Astrocyte (in vitro differentiated cells and primary cell): ENCODE measurements around the gene PCDHGA3. TPM values are rescaled to one million over a fixed set of nuclear protein-coding genes. Genes with fewer than 3 reads are reported as not detected.

Experiments
- total RNA-seq: library from RNA; stranded (reverse); gene quantifications from 2 replicates; pipeline ENCODE4 v1.2.1, GENCODE V29; 2021

PCDHGA3 gene
- total RNA-seq, 1 donor from 2014 or later = 0.14 TPM

Other genes with a start within 250 kb of the PCDHGA3 start
- 44.3 and 50.7 TPM in 2 replicates for gene PCDHB2, start 249.2 kb upstream of the PCDHGA3 start, total RNA-seq
- 3.6 and 3.9 TPM in 2 replicates for gene PCDHB3, start 243.4 kb upstream of the PCDHGA3 start, total RNA-seq
- gene PCDHB4, start 222.0 kb upstream of the PCDHGA3 start, total RNA-seq = 1.0 and 1.1 TPM in 2 replicates
- 8.7 and 9.7 TPM in 2 replicates for gene PCDHB5, start 208.6 kb upstream of the PCDHGA3 start, total RNA-seq
- 0.50 and 0.70 TPM in 2 replicates for gene PCDHB6, start 193.8 kb upstream of the PCDHGA3 start, total RNA-seq
- 0.79 and 1.0 TPM in 2 replicates for gene PCDHB7, start 171.2 kb upstream of the PCDHGA3 start, total RNA-seq
- 4.9 and 5.3 TPM in 2 replicates for gene PCDHB8, start 166.0 kb upstream of the PCDHGA3 start, total RNA-seq
- 3.2 and 4.4 TPM in 2 replicates for gene PCDHB16, start 161.4 kb upstream of the PCDHGA3 start, total RNA-seq
- 3.6 and 5.3 TPM in 2 replicates for gene PCDHB9, start 156.7 kb upstream of the PCDHGA3 start, total RNA-seq
- gene PCDHB10, start 151.5 kb upstream of the PCDHGA3 start, total RNA-seq = 6.4 and 7.0 TPM in 2 replicates
- gene PCDHB11, start 144.2 kb upstream of the PCDHGA3 start, total RNA-seq = 2.1 TPM in 2 replicates
- 0.87 and 1.2 TPM in 2 replicates for gene PCDHB12, start 135.1 kb upstream of the PCDHGA3 start, total RNA-seq
- 3.3 TPM in 2 replicates for gene PCDHB13, start 129.9 kb upstream of the PCDHGA3 start, total RNA-seq
- gene PCDHB14, start 120.5 kb upstream of the PCDHGA3 start, total RNA-seq = 5.6 and 6.4 TPM in 2 replicates
- gene PCDHB15, start 98.4 kb upstream of the PCDHGA3 start, total RNA-seq = 1.3 and 1.6 TPM in 2 replicates
- gene SLC25A2, start 39.8 kb upstream of the PCDHGA3 start, total RNA-seq = 0.19 and 0.25 TPM in 2 replicates
- gene TAF7, start 23.0 kb upstream of the PCDHGA3 start, total RNA-seq = 95.1 and 102 TPM in 2 replicates
- 0.17 and 0.27 TPM in 2 replicates for gene PCDHGA1, start 13.3 kb upstream of the PCDHGA3 start, total RNA-seq
- gene PCDHGA2, start 5.1 kb upstream of the PCDHGA3 start, total RNA-seq = 0.14 and 0.17 TPM in 2 replicates
- 1.0 and 1.5 TPM in 2 replicates for gene PCDHGB1, start 6.3 kb downstream of the PCDHGA3 start, total RNA-seq
- gene PCDHGA4, start 11.2 kb downstream of the PCDHGA3 start, total RNA-seq = 0.48 and 0.50 TPM in 2 replicates
- gene PCDHGB2, start 16.2 kb downstream of the PCDHGA3 start, total RNA-seq = 1.4 TPM in 2 replicates
- gene PCDHGA5, start 20.3 kb downstream of the PCDHGA3 start, total RNA-seq = 0.29 and 0.30 TPM in 2 replicates
- 0.10 and 0.14 TPM in 2 replicates for gene PCDHGB3, start 26.4 kb downstream of the PCDHGA3 start, total RNA-seq
- 0.22 and 0.41 TPM in 2 replicates for gene PCDHGA6, start 30.1 kb downstream of the PCDHGA3 start, total RNA-seq
- gene PCDHGA7, start 38.9 kb downstream of the PCDHGA3 start, total RNA-seq = 0.57 and 0.62 TPM in 2 replicates
- 13.6 and 15.7 TPM in 2 replicates for gene PCDHGB4, start 43.9 kb downstream of the PCDHGA3 start, total RNA-seq
- 1.0 and 1.2 TPM in 2 replicates for gene PCDHGA8, start 48.8 kb downstream of the PCDHGA3 start, total RNA-seq
- gene PCDHGB5, start 54.1 kb downstream of the PCDHGA3 start, total RNA-seq = 1.1 and 2.1 TPM in 2 replicates
- 0.73 and 0.87 TPM in 2 replicates for gene PCDHGA9, start 58.9 kb downstream of the PCDHGA3 start, total RNA-seq
- 18.4 and 19.9 TPM in 2 replicates for gene PCDHGB6, start 64.2 kb downstream of the PCDHGA3 start, total RNA-seq
- 34.0 and 41.6 TPM in 2 replicates for gene PCDHGA10, start 69.2 kb downstream of the PCDHGA3 start, total RNA-seq
- gene PCDHGB7, start 73.8 kb downstream of the PCDHGA3 start, total RNA-seq = 22.4 and 26.1 TPM in 2 replicates
- gene PCDHGA11, start 77.2 kb downstream of the PCDHGA3 start, total RNA-seq = 5.3 and 5.8 TPM in 2 replicates
- 1.2 and 1.6 TPM in 2 replicates for gene PCDHGA12, start 86.7 kb downstream of the PCDHGA3 start, total RNA-seq
- gene PCDHGC3, start 132.1 kb downstream of the PCDHGA3 start, total RNA-seq = 84.7 and 100.0 TPM in 2 replicates
- gene PCDHGC4, start 141.2 kb downstream of the PCDHGA3 start, total RNA-seq = 6.6 and 7.4 TPM in 2 replicates
- 7.7 and 10.9 TPM in 2 replicates for gene PCDHGC5, start 145.3 kb downstream of the PCDHGA3 start, total RNA-seq